ENCODE data around the gene FAM200C.

GRCh38 chr5:160375166-160375565, 24.7 kb downstream of the FAM200C start:
- no peak for TF ChIP-seq POLR2A (IDR thresholded peaks at IDR 0.05; ENCODE audit: insufficient read depth in 1 of 2, low read depth in 2 of 2, low read length in 2 of 2)
- no peak for TF ChIP-seq SUZ12 (IDR thresholded peaks at IDR 0.05; ENCODE audit: low read depth, low read length)
- no peak for TF ChIP-seq RAD21 (CRISPR knock-in tag; IDR thresholded peaks at IDR 0.05)

Data from HepG2 (cell line).